Stomach (tissue), 9 donors: ENCODE measurements around the gene CDH22. TPM values are rescaled to one million over a fixed set of nuclear protein-coding genes. Genes with fewer than 3 reads are reported as not detected.

ENCODE experiments used
- DNase-seq, 2 donors: peaks; one replicate each; pipeline versions ENCODE4 v3.0.0 to v3.0.0-alpha.2; 2013 to 2019
- H3K27ac ChIP-seq, 5 donors: fragments of 200-600 bp in 4 of 5; sonication (generic) in 4 of 5; one replicate each; pipeline ENCODE4 v1.5.1; 2013 to 2019; ENCODE audit warnings: mild to moderate bottlenecking in 1 of 5, moderate library complexity in 1 of 5
- H3K27me3 ChIP-seq, 3 donors: fragments of 200-600 bp; sonication (generic); one replicate each; pipeline ENCODE4 v1.5.1; 2017 to 2019; ENCODE audit warnings: mixed run types in 1 of 3
- H3K36me3 ChIP-seq, 4 donors: fragments of 200-600 bp; sonication (generic); 1 replicate in 3 of 4; 2 replicates in 1 of 4; pipeline ENCODE4 v1.5.1; 2016 to 2019
- H3K4me1 ChIP-seq, 4 donors: fragments of 200-600 bp; sonication (generic); one replicate each; pipeline ENCODE4 v1.5.1; 2016 to 2019
- H3K4me3 ChIP-seq, 4 donors: fragments of 200-600 bp; sonication (generic) in 3 of 4; one replicate each; pipeline ENCODE4 v1.5.1; 2016 to 2019; ENCODE audit warnings: mild to moderate bottlenecking in 1 of 4
- H3K9me3 ChIP-seq, 4 donors: fragments of 200-600 bp; sonication (generic); one replicate each; pipeline ENCODE4 v1.5.1; 2016 to 2019
- EP300 ChIP-seq: sonication (generic); formaldehyde crosslinking; IDR thresholded peaks from one replicate; pipeline ENCODE4 v1.6.1; 2017; ENCODE audit warnings: antibody characterized with exemption
- POLR2A ChIP-seq, 4 donors: fragments of 450-650 bp; IDR thresholded peaks; one replicate each; pipeline ENCODE4 v1.6.1; 2016; ENCODE audit warnings: antibody characterized with exemption in 4 of 4, control low read depth in 2 of 4, mild to moderate bottlenecking in 1 of 4, moderate library complexity in 1 of 4
- POLR2AphosphoS5 ChIP-seq, 3 donors: sonication (generic); formaldehyde crosslinking; IDR thresholded peaks; one replicate each; pipeline ENCODE4 v1.6.1; 2016; ENCODE audit warnings: antibody characterized with exemption in 3 of 3
- WGBS, 5 donors: extraction: QIAGEN DNeasy Blood & Tissue Kit in 3 of 5; methylation state at CpG; one replicate each; pipeline versions ENCODE4 v1.1.5 to v1.1.7; 2013 to 2018; 5-methylcytosine and 5-hydroxymethylcytosine counted together
- intact Hi-C: fragments of 100-400 bp; cut with DNase I; formaldehyde crosslinking; loops from one replicate; pipeline ENCODE4 v1.15.1; 2023; ENCODE audit warnings: low total_unique reads
- polyA plus RNA-seq, 3 donors: library from polyadenylated mRNA; stranded (reverse); fragments of 200-250 nt; gene quantifications; one replicate each; pipeline ENCODE4 v1.2.3, GENCODE V29; 2013
- total RNA-seq, 5 donors: library from RNA; depleted of rRNA; stranded (reverse); fragments of >200 nt; gene quantifications; one replicate each; pipeline versions ENCODE4 v1.1.0 to v1.2.3, GENCODE V29; 2014 to 2016
- TF ChIP-seq, protein P1 (sequence below), 7 experiments: fragments of 450-650 bp in 4 of 7; fragments of 200-600 bp in 3 of 7; sonication (generic) in 3 of 7; IDR thresholded peaks; one replicate each; pipeline ENCODE4 v1.5.1; 2016 to 2019; ENCODE audit warnings: antibody characterized with exemption in 7 of 7, control low read depth in 2 of 7, mild to moderate bottlenecking in 1 of 7
- donor health status: healthy with polysubstance abuse.
- donor health status: Bipolar disorder and iron deficiency.
- donor health status: healthy.

CDH22 gene
- total and polyA plus RNA-seq, 8 donors: 0.18 to 0.60 (median 0.19) TPM; not detected in 5

- intact Hi-C loops: no loop called here
- no peaks in the 10 kb centered on the region for H3K4me1 ChIP-seq
- no peak overlapping the region for H3K4me3 ChIP-seq
- no peaks in the 10 kb centered on the region for H3K36me3 ChIP-seq
- H3K9me3 ChIP-seq: no peaks in the 10 kb centered on the region
- TF ChIP-seq EP300 (no peak), POLR2A (IDR thresholded peaks at IDR 0.05) (no peak), POLR2AphosphoS5 (IDR thresholded peaks at IDR 0.05) (no peak)
- TF ChIP-seq, protein P1, sequence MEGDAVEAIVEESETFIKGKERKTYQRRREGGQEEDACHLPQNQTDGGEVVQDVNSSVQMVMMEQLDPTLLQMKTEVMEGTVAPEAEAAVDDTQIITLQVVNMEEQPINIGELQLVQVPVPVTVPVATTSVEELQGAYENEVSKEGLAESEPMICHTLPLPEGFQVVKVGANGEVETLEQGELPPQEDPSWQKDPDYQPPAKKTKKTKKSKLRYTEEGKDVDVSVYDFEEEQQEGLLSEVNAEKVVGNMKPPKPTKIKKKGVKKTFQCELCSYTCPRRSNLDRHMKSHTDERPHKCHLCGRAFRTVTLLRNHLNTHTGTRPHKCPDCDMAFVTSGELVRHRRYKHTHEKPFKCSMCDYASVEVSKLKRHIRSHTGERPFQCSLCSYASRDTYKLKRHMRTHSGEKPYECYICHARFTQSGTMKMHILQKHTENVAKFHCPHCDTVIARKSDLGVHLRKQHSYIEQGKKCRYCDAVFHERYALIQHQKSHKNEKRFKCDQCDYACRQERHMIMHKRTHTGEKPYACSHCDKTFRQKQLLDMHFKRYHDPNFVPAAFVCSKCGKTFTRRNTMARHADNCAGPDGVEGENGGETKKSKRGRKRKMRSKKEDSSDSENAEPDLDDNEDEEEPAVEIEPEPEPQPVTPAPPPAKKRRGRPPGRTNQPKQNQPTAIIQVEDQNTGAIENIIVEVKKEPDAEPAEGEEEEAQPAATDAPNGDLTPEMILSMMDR (IDR thresholded peaks at IDR 0.05): no peak
- peaks cover 0 to 94% (median 20%) of the 10 kb centered on the region in 3 donors for H3K27me3 ChIP-seq
- no peak overlapping the region for H3K27ac ChIP-seq
- WGBS, 5 donors: 47 to 79% (median 60%) methylated on average over 3 to 5 of the region's 5 CpGs
- DNase-seq: no peak
Measured at GRCh38 chr20:46160661-46161060, 147.6 kb downstream of the CDH22 start.

DNA sequence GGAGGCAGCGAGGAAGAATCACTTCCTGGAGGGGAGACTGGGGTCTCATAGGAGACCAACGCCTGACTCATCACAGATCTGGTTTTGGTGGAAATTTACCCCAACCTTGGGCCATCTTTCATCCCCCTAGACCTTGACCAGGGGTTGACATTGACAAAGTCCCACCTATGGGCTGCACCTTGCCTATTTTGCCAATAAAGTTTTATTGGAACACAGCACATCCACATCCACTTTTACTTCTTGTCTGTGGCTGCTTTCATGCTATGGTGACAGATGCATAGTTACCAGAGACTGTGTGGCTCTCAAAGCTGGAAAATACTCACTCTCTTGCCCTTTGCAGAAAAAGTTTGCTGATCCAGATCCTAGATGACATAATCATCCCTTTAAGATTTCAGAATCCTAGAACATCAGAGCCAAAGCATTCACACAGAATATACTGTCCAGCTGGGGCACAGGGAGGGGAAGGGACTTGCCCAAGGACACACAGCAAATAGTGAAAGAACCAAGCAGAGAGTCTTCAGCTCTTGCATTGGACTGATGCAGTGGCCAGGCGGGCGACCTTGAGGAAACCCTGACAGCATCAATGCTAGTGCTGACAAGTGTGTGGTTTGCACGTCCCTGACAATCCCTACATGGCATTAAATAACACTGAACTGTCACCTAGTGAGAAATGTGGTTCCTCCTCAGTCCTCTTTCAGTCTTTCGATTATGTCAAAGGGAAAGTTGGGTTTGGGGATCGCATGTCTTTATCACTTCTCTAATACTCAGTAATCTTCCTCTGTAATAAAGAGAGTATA, 149.0 kb downstream of the CDH22 start:
- H3K36me3 ChIP-seq: no peaks in the 10 kb centered on the region
- intact Hi-C loops: no loop called here
- peaks cover 0 to 85% (median 20%) of the 10 kb centered on the region in 3 donors for H3K27me3 ChIP-seq
- 60 to 70% (median 64%) methylated on average over 7 of the region's 7 CpGs for WGBS, 5 donors
- no peaks in the 10 kb centered on the region for H3K9me3 ChIP-seq
- no peak overlapping the region for H3K4me3 ChIP-seq
- DNase-seq: no peak
- H3K27ac ChIP-seq: no peak overlapping the region
- TF ChIP-seq, protein P1 (IDR thresholded peaks at IDR 0.05): no peak
- TF ChIP-seq POLR2A (IDR thresholded peaks at IDR 0.05) (no peak), POLR2AphosphoS5 (IDR thresholded peaks at IDR 0.05) (no peak), EP300 (no peak)
- no peaks in the 10 kb centered on the region for H3K4me1 ChIP-seq

- H3K4me1 ChIP-seq: no peaks in the 10 kb centered on the region
- H3K27me3 ChIP-seq: peaks cover 0 to 85% (median 21%) of the 10 kb centered on the region in 3 donors
- WGBS, 5 donors: 25 to 50% (median 30%) methylated on average over 4 to 5 of the region's 5 CpGs
- no peak overlapping the region for H3K4me3 ChIP-seq
- no peaks in the 10 kb centered on the region for H3K9me3 ChIP-seq
- H3K27ac ChIP-seq: no peak overlapping the region
- no peaks in the 10 kb centered on the region for H3K36me3 ChIP-seq
- intact Hi-C loops: no loop called here
- DNase-seq: no peak
- TF ChIP-seq, protein P1 (IDR thresholded peaks at IDR 0.05): no peak
- TF ChIP-seq POLR2A (IDR thresholded peaks at IDR 0.05) (no peak), EP300 (no peak), POLR2AphosphoS5 (IDR thresholded peaks at IDR 0.05) (no peak)
Measured at GRCh38 chr20:46158476-46158987, 149.8 kb downstream of the CDH22 start.

GRCh38 chr20:46157625-46158024, 150.7 kb downstream of the CDH22 start:
- Histone ChIP-seq H3K4me1 (no peaks in the 10 kb centered on the region), H3K27ac (no peak overlapping the region), H3K36me3 (no peaks in the 10 kb centered on the region), H3K9me3 (no peaks in the 10 kb centered on the region), H3K4me3 (no peak overlapping the region), H3K27me3 (peaks cover 0 to 85% (median 20%) of the 10 kb centered on the region in 3 donors)
- peak in 1 of 2 donors; percentile 21 for DNase-seq
- WGBS, 5 donors: 40 to 46% (median 43%) methylated on average over 5 to 7 of the region's 7 CpGs
- TF ChIP-seq, protein P1 (IDR thresholded peaks at IDR 0.05): no peak
- no peak for TF ChIP-seq EP300
- no peak for TF ChIP-seq POLR2AphosphoS5 (IDR thresholded peaks at IDR 0.05)
- no peak for TF ChIP-seq POLR2A (IDR thresholded peaks at IDR 0.05)
- intact Hi-C loops: no loop called here
